Activated CD8-positive, alpha-beta memory T cell treated with anti-CD3 and anti-CD28 coated beads, Interleukin-2, amount 50 U/mL, for 48 hours (primary cell): ENCODE data around the gene CTNNA1.

Experiments used
- DNase-seq: peaks from one replicate; pipeline ENCODE4 v3.0.0-alpha.2; 2020

CTNNA1 gene

GRCh38 chr5:138954257-138955012 is 201.2 kb downstream of the CTNNA1 start:
- no peak for DNase-seq

- DNase-seq = no peak
Measured at GRCh38 chr5:138955013-138955660, 201.9 kb downstream of the CTNNA1 start.

- DNase-seq = no peak
Measured at GRCh38 chr5:138955671-138956295, 202.6 kb downstream of the CTNNA1 start.

- DNase-seq = no peak
Measured at GRCh38 chr5:138956801-138957200, 203.6 kb downstream of the CTNNA1 start.

GRCh38 chr5:138960145-138960692 is 207.0 kb downstream of the CTNNA1 start:
- no peak for DNase-seq

GRCh38 chr5:138961221-138961620 is 208.0 kb downstream of the CTNNA1 start:
- no peak for DNase-seq

- DNase-seq = no peak
Measured at GRCh38 chr5:138961729-138962128, 208.5 kb downstream of the CTNNA1 start.

- no peak for DNase-seq
Measured at GRCh38 chr5:138962614-138963370, 209.6 kb downstream of the CTNNA1 start.

GRCh38 chr5:138963763-138964371 is 210.6 kb downstream of the CTNNA1 start:
- DNase-seq = no peak

GRCh38 chr5:138964647-138965201 is 211.5 kb downstream of the CTNNA1 start:
- DNase-seq = no peak

GRCh38 chr5:138965626-138966025 is 212.4 kb downstream of the CTNNA1 start:
- DNase-seq = no peak

GRCh38 chr5:138966236-138966985 is 213.2 kb downstream of the CTNNA1 start:
- no peak for DNase-seq

- no peak for DNase-seq
Measured at GRCh38 chr5:138967791-138968448, 214.7 kb downstream of the CTNNA1 start.

- no peak for DNase-seq
Measured at GRCh38 chr5:138968601-138969000, 215.4 kb downstream of the CTNNA1 start.

- DNase-seq = no peak
Measured at GRCh38 chr5:138969323-138970002, 216.2 kb downstream of the CTNNA1 start.

- no peak for DNase-seq
Measured at GRCh38 chr5:138972230-138972629, 219.0 kb downstream of the CTNNA1 start.

GRCh38 chr5:138972836-138973235 is 219.6 kb downstream of the CTNNA1 start:
- DNase-seq = no peak

- no peak for DNase-seq
Measured at GRCh38 chr5:138974227-138975063, 221.2 kb downstream of the CTNNA1 start.
